Measurements from ENCODE around the gene USO1. TPM values are rescaled to one million over a fixed set of nuclear protein-coding genes. Genes with fewer than 3 reads are reported as not detected.

USO1 gene
- total RNA-seq, 3 donors from 2014 or later (not counting 1 experiment from before 2014, with no cell fraction given) = 29.7 to 38.4 (median 32.2) TPM

DNA sequence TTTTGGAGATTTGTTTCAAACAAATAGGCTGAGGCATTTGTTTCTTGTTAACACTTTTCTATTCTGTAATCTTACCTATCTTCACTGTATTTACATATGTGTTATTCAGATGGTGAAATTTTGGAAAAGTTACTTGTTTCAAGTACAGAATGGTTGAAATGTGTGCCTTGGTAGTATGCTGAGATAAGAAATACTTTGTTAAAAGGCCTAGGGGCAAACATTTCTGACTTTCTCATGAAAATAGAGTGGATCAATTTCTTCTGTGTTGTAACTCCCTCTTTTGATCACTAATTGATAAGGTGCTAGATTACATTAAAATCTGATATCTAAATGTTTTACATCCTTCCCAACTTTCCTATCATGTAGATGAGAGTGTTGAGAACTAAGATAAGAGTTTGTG lies 18.1 kb downstream of the USO1 start:
- H3K27ac Mint-ChIP-seq = peak overlapping the region in 1 of 2 donors; percentile 34
- TF ChIP-seq, protein P1, sequence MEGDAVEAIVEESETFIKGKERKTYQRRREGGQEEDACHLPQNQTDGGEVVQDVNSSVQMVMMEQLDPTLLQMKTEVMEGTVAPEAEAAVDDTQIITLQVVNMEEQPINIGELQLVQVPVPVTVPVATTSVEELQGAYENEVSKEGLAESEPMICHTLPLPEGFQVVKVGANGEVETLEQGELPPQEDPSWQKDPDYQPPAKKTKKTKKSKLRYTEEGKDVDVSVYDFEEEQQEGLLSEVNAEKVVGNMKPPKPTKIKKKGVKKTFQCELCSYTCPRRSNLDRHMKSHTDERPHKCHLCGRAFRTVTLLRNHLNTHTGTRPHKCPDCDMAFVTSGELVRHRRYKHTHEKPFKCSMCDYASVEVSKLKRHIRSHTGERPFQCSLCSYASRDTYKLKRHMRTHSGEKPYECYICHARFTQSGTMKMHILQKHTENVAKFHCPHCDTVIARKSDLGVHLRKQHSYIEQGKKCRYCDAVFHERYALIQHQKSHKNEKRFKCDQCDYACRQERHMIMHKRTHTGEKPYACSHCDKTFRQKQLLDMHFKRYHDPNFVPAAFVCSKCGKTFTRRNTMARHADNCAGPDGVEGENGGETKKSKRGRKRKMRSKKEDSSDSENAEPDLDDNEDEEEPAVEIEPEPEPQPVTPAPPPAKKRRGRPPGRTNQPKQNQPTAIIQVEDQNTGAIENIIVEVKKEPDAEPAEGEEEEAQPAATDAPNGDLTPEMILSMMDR (IDR thresholded peaks at IDR 0.05) = no peak
- intact Hi-C loops (cut with micrococcal nuclease) = no loop called here
- Histone ChIP-seq H3K27ac (ENCODE audit: low read length) (no peak overlapping the region), H3K4me3 (ENCODE audit: low read length) (no peak overlapping the region), H3K9me3 (ENCODE audit: control insufficient read depth, insufficient read depth, low read length) (no peaks in the 10 kb centered on the region), H3K4me1 (ENCODE audit: control insufficient read depth, insufficient read depth, low read length) (no peaks in the 10 kb centered on the region), H3K27me3 (ENCODE audit: control insufficient read depth, insufficient read depth, low read length) (no peaks in the 10 kb centered on the region), H3K36me3 (ENCODE audit: control insufficient read depth, insufficient read depth, low read length) (no peaks in the 10 kb centered on the region)
- no peaks in the 10 kb centered on the region for H3K9me3 Mint-ChIP-seq
- H3K27me3 Mint-ChIP-seq (ENCODE audit: low read depth in 2 of 2) = no peaks in the 10 kb centered on the region
- ATAC-seq (no peak), DNase-seq (no peak)
- peaks cover 16 to 22% of the 10 kb centered on the region in 2 donors for H3K4me1 Mint-ChIP-seq
- no peak overlapping the region for H3K4me3 Mint-ChIP-seq
- H3K36me3 Mint-ChIP-seq = no peaks in the 10 kb centered on the region

DNA sequence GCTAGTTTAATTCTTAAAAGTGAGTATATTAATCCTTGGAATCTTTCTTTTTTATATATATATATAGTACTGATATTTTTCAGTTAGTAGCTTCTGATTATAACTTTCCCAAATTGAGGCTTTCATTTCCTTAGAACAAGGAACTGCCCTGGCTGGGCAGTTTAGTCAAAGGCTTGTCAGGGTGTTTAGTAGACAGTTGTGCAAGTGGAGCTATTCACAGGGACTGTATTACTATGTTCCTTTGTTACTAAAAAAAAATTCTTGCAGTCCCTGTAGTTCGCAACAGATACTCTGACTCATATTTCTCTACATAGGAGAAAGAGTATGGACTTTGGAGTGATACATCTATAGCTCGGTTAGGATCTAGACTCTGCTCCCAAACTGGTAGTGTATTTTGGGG lies 20.8 kb downstream of the USO1 start:
- Mint-ChIP-seq H3K27me3 (ENCODE audit: low read depth in 2 of 2) (no peaks in the 10 kb centered on the region), H3K9me3 (no peaks in the 10 kb centered on the region), H3K4me1 (peaks cover 15 to 22% of the 10 kb centered on the region in 2 donors), H3K4me3 (no peak overlapping the region), H3K27ac (peak overlapping the region in 1 of 2 donors; percentile 17), H3K36me3 (no peaks in the 10 kb centered on the region)
- intact Hi-C loops (cut with micrococcal nuclease) = no loop called here
- H3K27me3 ChIP-seq (ENCODE audit: control insufficient read depth, insufficient read depth, low read length) = no peaks in the 10 kb centered on the region
- TF ChIP-seq, protein P1 (IDR thresholded peaks at IDR 0.05) = no peak
- no peaks in the 10 kb centered on the region for H3K4me1 ChIP-seq (ENCODE audit: control insufficient read depth, insufficient read depth, low read length)
- H3K36me3 ChIP-seq (ENCODE audit: control insufficient read depth, insufficient read depth, low read length) = no peaks in the 10 kb centered on the region
- H3K27ac ChIP-seq (ENCODE audit: low read length) = no peak overlapping the region
- ATAC-seq (no peak), DNase-seq (no peak)
- no peak overlapping the region for H3K4me3 ChIP-seq (ENCODE audit: low read length)
- no peaks in the 10 kb centered on the region for H3K9me3 ChIP-seq (ENCODE audit: control insufficient read depth, insufficient read depth, low read length)
- WGBS (ENCODE audit: insufficient coverage) = no CpG with 5 or more reads among the region's 2 CpGs

DNA sequence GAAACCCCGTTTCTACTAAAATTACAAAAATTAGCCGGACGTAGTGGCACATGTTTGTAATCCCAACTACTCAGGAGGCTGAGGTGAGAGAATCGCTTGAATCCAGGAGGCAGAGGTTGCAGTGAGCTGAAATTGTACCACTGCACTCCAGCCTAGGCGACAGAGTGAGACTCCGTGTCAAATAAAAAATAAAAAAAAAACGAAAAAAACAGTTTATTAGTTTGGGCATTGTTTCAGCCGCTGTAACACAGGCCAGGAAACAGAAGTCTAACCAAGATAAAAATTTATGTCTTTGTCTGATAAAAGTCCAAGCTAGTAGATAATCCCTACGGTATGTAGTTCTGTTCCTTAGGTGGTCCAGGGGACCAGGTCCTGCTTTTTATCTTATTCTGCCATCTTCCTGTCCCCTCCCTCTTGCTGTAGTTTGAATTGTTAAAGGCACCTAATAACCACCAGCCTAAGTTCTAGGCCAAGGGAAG lies 21.4 kb downstream of the USO1 start:
- peaks cover 15 to 22% of the 10 kb centered on the region in 2 donors for H3K4me1 Mint-ChIP-seq
- DNase-seq (no peak), ATAC-seq (no peak)
- no peaks in the 10 kb centered on the region for H3K27me3 Mint-ChIP-seq (ENCODE audit: low read depth in 2 of 2)
- TF ChIP-seq, protein P1 (IDR thresholded peaks at IDR 0.05) = no peak
- H3K4me1 ChIP-seq (ENCODE audit: control insufficient read depth, insufficient read depth, low read length) = no peaks in the 10 kb centered on the region
- H3K4me3 ChIP-seq (ENCODE audit: low read length) = no peak overlapping the region
- peak overlapping the region; percentile 5 for H3K4me3 Mint-ChIP-seq
- no peak overlapping the region for H3K27ac ChIP-seq (ENCODE audit: low read length)
- no peaks in the 10 kb centered on the region for H3K9me3 ChIP-seq (ENCODE audit: control insufficient read depth, insufficient read depth, low read length)
- 76% methylated on average over 9 of the region's 9 CpGs for WGBS (ENCODE audit: insufficient coverage)
- H3K9me3 Mint-ChIP-seq = no peaks in the 10 kb centered on the region
- H3K27me3 ChIP-seq (ENCODE audit: control insufficient read depth, insufficient read depth, low read length) = no peaks in the 10 kb centered on the region
- H3K36me3 Mint-ChIP-seq = no peaks in the 10 kb centered on the region
- H3K27ac Mint-ChIP-seq = peak overlapping the region; percentile 14 to 39
- no peaks in the 10 kb centered on the region for H3K36me3 ChIP-seq (ENCODE audit: control insufficient read depth, insufficient read depth, low read length)
- intact Hi-C loops (cut with micrococcal nuclease) = no loop called here

DNA sequence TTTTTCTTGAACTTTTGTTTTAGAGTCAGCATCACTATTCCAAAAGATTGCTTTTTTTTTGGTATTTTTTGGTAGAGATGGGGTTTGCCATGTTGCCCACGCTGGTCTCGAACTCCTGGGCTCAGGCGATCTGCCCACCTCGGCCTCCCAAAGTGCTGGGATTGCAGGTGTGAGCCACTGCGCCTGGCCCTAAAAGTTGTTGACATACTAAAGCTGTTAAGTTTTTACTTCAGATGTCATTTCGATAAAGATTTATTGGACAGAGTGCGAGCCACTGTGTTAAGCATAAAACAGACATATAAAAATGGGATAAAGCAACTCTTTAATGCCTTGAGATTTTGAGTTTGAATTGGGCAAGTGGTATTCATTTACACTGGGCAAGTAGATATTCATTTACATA lies 28.3 kb downstream of the USO1 start:
- peaks cover 7% of the 10 kb centered on the region for H3K36me3 Mint-ChIP-seq
- peaks cover 31% of the 10 kb centered on the region for H3K36me3 ChIP-seq (ENCODE audit: control insufficient read depth, insufficient read depth, low read length)
- ATAC-seq (no peak), DNase-seq (no peak)
- no peak overlapping the region for H3K4me3 ChIP-seq (ENCODE audit: low read length)
- H3K27ac ChIP-seq (ENCODE audit: low read length) = no peak overlapping the region
- no peaks in the 10 kb centered on the region for H3K4me1 Mint-ChIP-seq
- no peak overlapping the region for H3K27ac Mint-ChIP-seq
- H3K4me1 ChIP-seq (ENCODE audit: control insufficient read depth, insufficient read depth, low read length) = no peaks in the 10 kb centered on the region
- H3K9me3 Mint-ChIP-seq = no peaks in the 10 kb centered on the region
- TF ChIP-seq, protein P1 (IDR thresholded peaks at IDR 0.05) = no peak
- H3K27me3 ChIP-seq (ENCODE audit: control insufficient read depth, insufficient read depth, low read length) = no peaks in the 10 kb centered on the region
- WGBS (ENCODE audit: insufficient coverage) = 98% methylated on average over 7 of the region's 7 CpGs
- intact Hi-C loops (cut with micrococcal nuclease) = no loop called here
- H3K9me3 ChIP-seq (ENCODE audit: control insufficient read depth, insufficient read depth, low read length) = no peaks in the 10 kb centered on the region
- H3K27me3 Mint-ChIP-seq (ENCODE audit: low read depth in 2 of 2) = no peaks in the 10 kb centered on the region
- no peak overlapping the region for H3K4me3 Mint-ChIP-seq

Measured in natural killer cell (primary cell).